ENCODE data around the gene DCDC2B. TPM values are rescaled to one million over a fixed set of nuclear protein-coding genes. Genes with fewer than 3 reads are reported as not detected.

The DCDC2B gene
- polyA plus RNA-seq, 2 of the 4 experiments (the other 2 are of a cell fraction): not detected

GRCh38 chr1:32201011-32201855 lies 7.7 kb upstream of the DCDC2B start:
- TF ChIP-seq NFE2L2 (conservative IDR thresholded peaks at IDR 0.05; ENCODE audit: low read length): no peak
- TF ChIP-seq CBX8 (IDR thresholded peaks at IDR 0.05): no peak
- no peak for TF ChIP-seq CTCF (IDR thresholded peaks at IDR 0.05)
- no peak for TF ChIP-seq RAD21 (conservative IDR thresholded peaks at IDR 0.05 in 1 of 2, IDR thresholded peaks at IDR 0.05 in 1 of 2)
- no peak for TF ChIP-seq PBX3 (IDR thresholded peaks at IDR 0.05)
- H3K4me2 ChIP-seq: peak overlapping the region; percentile 63
- DNase-seq (ENCODE audit: low read depth in 1 of 2, low spot score in 1 of 2) (no peak), ATAC-seq (peak in 1 of 2 experiments; percentile 5; a peak in 1 of 6 replicates), FAIRE-seq (no peak)
- CTCF ChIA-PET: interaction anchor here (1.2 to 3.1 kb wide), 5 partner anchors 8 to 47 kb away, joined by 3 to 14 read pairs (median 4); no protein-coding TSS in a partner anchor
- H3K4me1 ChIP-seq: 0 out of 3 replicates have a peak, but pooled peaks cover 8% of the 10 kb centered on the region
- POLR2A ChIA-PET: interaction anchor here (1.5 to 2.6 kb wide), 2 partner anchors 21 to 129 kb away, joined by 5 to 16 read pairs; partner anchors contain the start of genes TMEM39B and TXLNA
- H3K9me3 ChIP-seq: no peaks in the 10 kb centered on the region
- WGBS (ENCODE audit: missing lambda C conversion rate): 66% methylated on average over 20 of the region's 26 CpGs
- H3K4me3 ChIP-seq: peak overlapping the region; percentile 35
- peak overlapping the region; percentile 15 to 77; a peak in 4 of 6 replicates for H3K27ac ChIP-seq

GRCh38 chr1:32204943-32205361 lies 3.9 kb upstream of the DCDC2B start:
- ATAC-seq (peak in 1 of 2 experiments; percentile 13; a peak in 3 of 6 replicates), FAIRE-seq (no peak), DNase-seq (ENCODE audit: low read depth in 1 of 2, low spot score in 1 of 2) (no peak)
- Histone ChIP-seq H3K4me2 (peak overlapping the region; percentile 98), H3K9me3 (no peaks in the 10 kb centered on the region), H3K27ac (peak overlapping the region; percentile 85 to 92), H3K4me3 (peak overlapping the region; percentile 83), H3K4me1 (peaks cover 13% of the 10 kb centered on the region; the same call in 2 of the 3 replicates)
- no peak for TF ChIP-seq HEYL (CRISPR knock-in tag; IDR thresholded peaks at IDR 0.05)
- TF ChIP-seq BCL3 (IDR thresholded peaks at IDR 0.05): no peak
- no peak for TF ChIP-seq CHD4 (IDR thresholded peaks at IDR 0.05; ENCODE audit: borderline replicate concordance)
- TF ChIP-seq FOSL2 (IDR thresholded peaks at IDR 0.05): no peak
- no peak for TF ChIP-seq FOSL2 (CRISPR knock-in tag; IDR thresholded peaks at IDR 0.05)
- TF ChIP-seq HES2 (IDR thresholded peaks at IDR 0.05): no peak
- TF ChIP-seq USF2 (IDR thresholded peaks at IDR 0.05): no peak
- ChIA-PET CTCF (interaction anchor here (0.6 to 4.5 kb wide), 4 partner anchors 11 to 316 kb away, joined by 3 to 38 read pairs (median 5); no protein-coding TSS in a partner anchor), POLR2A (interaction anchor here (1.2 to 1.6 kb wide), 2 partner anchors 25 to 117 kb away, joined by 4 to 5 read pairs; partner anchors contain the start of gene TXLNA)
- 41% methylated on average over 23 of the region's 26 CpGs for WGBS (ENCODE audit: missing lambda C conversion rate)
